Right cardiac atrium (tissue), 5 donors: ENCODE data around the gene SV2C. TPM values are rescaled to one million over a fixed set of nuclear protein-coding genes. Genes with fewer than 3 reads are reported as not detected.
"Not testable (repeated sequence)": the region's sequence is repeated elsewhere in the genome, so short reads cannot be mapped to it uniquely, and the experiment has no call there.

Experiments used
- ATAC-seq, 2 donors: fragments of 200-7000 bp; cut with Tn5 transposase; one replicate each; pipeline versions ENCODE4 v1.8.0 to v1.9.1; 2020; ENCODE audit warnings: moderate library complexity in 2 of 2, mild to moderate bottlenecking in 1 of 2
- DNase-seq, 3 donors: peaks; one replicate each; pipeline ENCODE4 v3.0.0-alpha.2; 2020
- H3K27ac ChIP-seq: one replicate; pipeline ENCODE4 v1.5.1; 2013; ENCODE audit warnings: mild to moderate bottlenecking, low read length, control low read depth, moderate library complexity
- H3K27me3 ChIP-seq: one replicate; pipeline ENCODE4 v1.6.1; 2013; ENCODE audit not compliant: control insufficient read depth, insufficient read depth
- H3K4me1 ChIP-seq: one replicate; pipeline ENCODE4 v1.6.1; 2013; ENCODE audit warnings: low read length; ENCODE audit not compliant: control insufficient read depth, insufficient read depth
- H3K4me3 ChIP-seq: one replicate; pipeline ENCODE4 v1.5.1; 2013; ENCODE audit warnings: low read length, control low read depth
- H3K9me3 ChIP-seq: one replicate; pipeline ENCODE4 v1.6.1; 2013; ENCODE audit warnings: low read length; ENCODE audit not compliant: control insufficient read depth
- WGBS: extraction: QIAGEN DNeasy Blood & Tissue Kit; methylation state at CpG from one replicate; pipeline ENCODE4 v1.1.7; 2013; 5-methylcytosine and 5-hydroxymethylcytosine counted together
- intact Hi-C, 4 donors: fragments of 100-400 bp; cut with DNase I; formaldehyde crosslinking; loops; one replicate each; pipeline versions ENCODE4 v1.11.0 to v1.14.0; 2022 to 2023
- polyA plus RNA-seq: library from polyadenylated mRNA; stranded (reverse); fragments of 200-250 nt; gene quantifications from one replicate; pipeline ENCODE4 v1.2.3, GENCODE V29; 2013
- total RNA-seq, 4 donors: library from RNA; stranded (reverse); fragmentation: NEBNext Ultra II Directional; extraction: Animal tissue kit (Norgen Biotek cat#: 25700); gene quantifications; one replicate each; pipeline ENCODE4 v1.2.1, GENCODE V29; 2021
- donor health status: healthy with polysubstance abuse.
- donor health status: DM: no; HTN: yes; CAD: no.
- donor health status: DM: no; HTN: no; CAD: no.
- donor health status: DM: no; HTN: yes; CAD: no; lungs with severe emphysema.
- donor health status: DM: yes; HTN: yes; CAD: no.

The SV2C gene
- total and polyA plus RNA-seq, 5 donors = 0.02 to 0.88 (median 0.11) TPM; not detected in 1

- intact Hi-C loops = no loop called here
Observed at GRCh38 chr5:76074487-76075065, 8.6 kb upstream of the SV2C start.

GRCh38 chr5:76081811-76082771, 1.1 kb upstream of the SV2C start:
- Histone ChIP-seq H3K27ac (no peak overlapping the region), H3K4me1 (peaks cover 4% of the 10 kb centered on the region), H3K27me3 (peaks cover 7% of the 10 kb centered on the region), H3K4me3 (no peak overlapping the region), H3K9me3 (no peaks in the 10 kb centered on the region)
- ATAC-seq (no peak), DNase-seq (peak in 2 of 3 donors; percentile 13 to 32)
- intact Hi-C loops = no loop called here
- WGBS = 3% methylated on average over 45 of the region's 45 CpGs

More at GRCh38 chr5:76074487-76075065, 8.6 kb upstream of the SV2C start:
- no peak overlapping the region for H3K4me3 ChIP-seq
- no peaks in the 10 kb centered on the region for H3K9me3 ChIP-seq
- no peaks in the 10 kb centered on the region for H3K27me3 ChIP-seq
- H3K4me1 ChIP-seq = no peaks in the 10 kb centered on the region
- 35% methylated on average over 2 of the region's 2 CpGs for WGBS
- DNase-seq (no peak), ATAC-seq (no peak)
- H3K27ac ChIP-seq = no peak overlapping the region

DNA sequence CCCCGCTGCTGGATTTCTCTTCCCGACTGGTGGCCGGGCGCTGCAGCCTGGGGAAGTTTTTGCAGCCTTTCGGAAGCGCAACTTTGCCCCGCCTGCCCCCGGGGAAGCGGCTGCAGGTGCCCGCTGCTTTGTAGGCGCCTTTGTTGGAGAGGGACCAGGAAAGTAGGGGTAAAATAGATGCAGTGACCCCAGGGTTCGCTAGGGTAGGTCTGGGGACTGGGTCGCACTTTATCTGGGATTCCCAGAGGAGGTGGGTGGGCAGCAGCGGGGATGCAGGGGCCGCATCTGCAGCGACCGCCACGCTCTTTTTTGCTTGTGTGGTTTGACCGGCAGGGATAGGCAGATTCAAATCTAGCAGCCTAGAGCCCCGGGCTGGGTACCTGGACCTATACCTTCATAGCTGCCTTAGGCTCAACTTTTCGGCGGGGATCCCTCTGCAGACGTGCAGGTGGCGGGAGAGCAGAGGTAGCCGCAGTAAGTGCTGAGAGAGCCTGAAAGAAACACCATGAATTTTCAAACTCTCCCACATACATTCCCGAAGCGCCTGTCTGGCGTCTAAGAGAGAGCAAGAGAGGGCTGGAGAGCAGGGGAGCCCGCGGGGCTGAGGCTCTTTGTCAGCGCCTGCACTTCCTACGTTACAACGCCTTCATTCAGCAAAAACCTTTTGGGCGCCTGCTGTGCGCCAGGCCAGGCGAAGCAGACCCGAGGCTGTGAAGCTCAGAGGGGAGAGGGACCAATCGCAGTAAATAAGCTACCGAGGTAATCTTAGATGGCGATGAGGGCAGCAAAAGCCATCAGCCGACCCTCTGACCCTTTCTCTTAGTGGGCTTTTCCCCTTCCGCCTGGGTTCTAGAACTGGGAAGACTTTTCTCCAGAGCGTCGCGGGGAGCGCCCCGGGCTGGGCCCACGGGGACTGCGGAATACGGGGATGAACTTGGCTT, 642 bp downstream of the SV2C start:
- H3K4me3 ChIP-seq = no peak overlapping the region
- WGBS = 1% methylated on average over 50 of the region's 50 CpGs
- intact Hi-C loops = no loop called here

DNA sequence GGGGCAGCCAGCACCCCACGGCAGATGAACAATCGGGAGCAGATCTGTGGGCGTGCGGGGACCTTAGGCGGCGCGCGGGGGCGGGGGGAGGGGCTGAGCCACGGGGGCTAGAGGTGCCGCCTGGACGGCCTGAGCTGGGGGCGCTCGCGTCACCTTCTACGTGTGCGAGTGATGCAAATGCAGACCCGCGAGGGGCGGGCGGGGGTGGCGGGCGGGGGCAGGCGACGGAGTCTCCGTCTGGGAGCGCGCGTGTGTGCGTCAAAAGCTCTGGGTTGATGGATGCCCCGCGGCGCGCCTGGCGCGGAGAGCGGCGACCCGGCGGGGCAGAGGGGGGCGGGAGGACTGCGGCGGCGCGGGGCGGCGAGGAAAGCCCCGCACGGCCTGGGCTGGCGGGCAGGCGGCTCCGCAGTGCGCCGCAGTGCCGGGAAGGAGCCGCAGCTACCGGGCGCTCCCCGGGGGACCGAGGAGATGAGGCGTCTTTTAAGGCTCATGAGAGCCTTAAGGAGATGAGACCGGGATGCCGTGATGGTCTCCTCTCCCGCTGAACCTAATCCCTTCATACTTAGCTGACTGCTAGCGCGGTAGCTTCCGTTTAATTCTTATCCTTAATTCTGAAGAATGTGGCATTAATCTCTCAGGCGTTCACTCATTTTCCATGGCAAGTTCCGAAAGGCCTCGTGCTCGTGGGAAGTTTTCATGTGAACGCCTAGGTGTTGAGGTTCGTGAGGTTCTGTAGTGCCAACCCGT, 1.5 kb downstream of the SV2C start:
- intact Hi-C loops = no loop called here
- 1% methylated on average over 74 of the region's 74 CpGs for WGBS
- no peak for ATAC-seq
- Histone ChIP-seq H3K4me1 (peaks cover 4% of the 10 kb centered on the region), H3K27me3 (peaks cover 10% of the 10 kb centered on the region), H3K4me3 (peak overlapping the region; percentile 2), H3K27ac (no peak overlapping the region), H3K9me3 (no peaks in the 10 kb centered on the region)
- peak in 2 of 3 donors; percentile 11 to 20 for DNase-seq

More for the DNA sequence above, 642 bp downstream of the SV2C start:
- ATAC-seq (no peak), DNase-seq (no peak)
- Histone ChIP-seq H3K27ac (no peak overlapping the region), H3K9me3 (no peaks in the 10 kb centered on the region), H3K4me1 (peaks cover 4% of the 10 kb centered on the region), H3K27me3 (peaks cover 10% of the 10 kb centered on the region)

DNA sequence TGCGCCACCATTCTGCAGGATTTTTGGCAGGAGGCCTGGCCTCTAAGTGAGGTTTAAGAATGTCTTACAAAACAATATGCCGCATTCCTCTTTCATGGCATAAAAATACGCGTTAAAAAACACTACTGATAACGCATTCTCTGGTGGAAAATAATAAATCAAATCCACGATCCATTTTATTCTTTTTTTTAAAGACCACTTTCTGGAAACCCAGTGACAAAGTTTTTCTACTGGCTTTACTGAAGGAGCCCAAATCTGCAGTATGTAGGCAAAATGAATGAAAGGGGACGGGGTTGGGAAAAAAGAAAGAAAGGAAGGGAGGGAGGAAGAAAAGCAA, 2.0 kb downstream of the SV2C start:
- DNase-seq (no peak), ATAC-seq (no peak)
- no peaks in the 10 kb centered on the region for H3K9me3 ChIP-seq
- no peak overlapping the region for H3K27ac ChIP-seq
- peaks cover 4% of the 10 kb centered on the region for H3K4me1 ChIP-seq
- peaks cover 10% of the 10 kb centered on the region for H3K27me3 ChIP-seq
- no peak overlapping the region for H3K4me3 ChIP-seq
- 21% methylated on average over 7 of the region's 7 CpGs for WGBS
- intact Hi-C loops = no loop called here

DNA sequence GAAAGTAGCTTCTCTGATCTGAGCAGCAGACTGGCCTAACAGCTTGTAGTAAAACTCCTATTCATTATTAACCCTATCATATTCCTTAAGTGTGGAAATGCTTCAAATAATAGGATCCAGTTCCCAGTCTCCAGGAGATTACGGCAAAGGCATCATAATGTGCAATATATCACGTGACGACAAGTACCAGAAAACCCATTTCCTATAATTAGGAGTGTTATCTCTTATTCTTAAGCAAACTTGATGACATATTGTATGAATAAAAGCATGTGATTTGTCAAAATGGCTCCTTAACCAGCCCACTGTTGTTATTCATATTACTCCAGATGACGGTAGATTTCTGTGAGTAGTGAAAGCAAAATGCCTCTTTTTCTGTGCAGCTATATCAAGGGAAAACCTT, 2.9 kb downstream of the SV2C start:
- Histone ChIP-seq H3K4me3 (no peak overlapping the region), H3K27ac (no peak overlapping the region), H3K9me3 (no peaks in the 10 kb centered on the region), H3K27me3 (peaks cover 10% of the 10 kb centered on the region), H3K4me1 (peaks cover 4% of the 10 kb centered on the region)
- no peak for ATAC-seq
- 46% methylated on average over 4 of the region's 4 CpGs for WGBS
- DNase-seq = no peak
- intact Hi-C loops = no loop called here

- H3K27me3 ChIP-seq, H3K27ac ChIP-seq, ATAC-seq, H3K4me1 ChIP-seq, intact Hi-C loops, H3K4me3 ChIP-seq, DNase-seq, H3K9me3 ChIP-seq: not testable (repeated sequence)
- WGBS = 84% methylated on average over 2 of the region's 2 CpGs
Observed at GRCh38 chr5:76089156-76089555, 6.0 kb downstream of the SV2C start.

DNA sequence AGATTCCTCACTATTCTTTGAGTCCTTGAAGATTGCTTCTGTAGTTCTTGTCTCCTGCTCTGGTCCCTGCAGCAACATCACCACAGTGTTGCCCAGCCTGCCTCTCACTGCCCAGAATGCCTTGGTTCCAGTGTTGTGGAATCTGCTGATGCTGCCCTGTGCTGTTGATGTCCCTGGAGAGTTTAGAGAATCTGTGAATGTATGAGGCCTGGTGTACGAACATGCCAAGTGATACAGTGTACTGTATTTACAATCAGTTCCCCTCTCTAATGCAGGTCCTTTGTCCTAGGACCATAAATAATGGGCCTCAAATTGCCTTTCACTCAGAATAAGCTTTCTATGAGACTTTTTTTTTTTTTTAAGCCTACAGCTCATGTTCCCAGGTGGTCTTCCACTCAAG, 8.2 kb downstream of the SV2C start:
- peaks cover 3% of the 10 kb centered on the region for H3K27me3 ChIP-seq
- H3K27ac ChIP-seq = no peak overlapping the region
- no peaks in the 10 kb centered on the region for H3K4me1 ChIP-seq
- intact Hi-C loops = no loop called here
- no peaks in the 10 kb centered on the region for H3K9me3 ChIP-seq
- 58% methylated on average over 1 of the region's 1 CpG for WGBS
- H3K4me3 ChIP-seq = no peak overlapping the region
- no peak for DNase-seq
- no peak for ATAC-seq

GRCh38 chr5:76099286-76099702, 16.1 kb downstream of the SV2C start:
- no peak overlapping the region for H3K27ac ChIP-seq
- no peaks in the 10 kb centered on the region for H3K27me3 ChIP-seq
- H3K9me3 ChIP-seq = no peaks in the 10 kb centered on the region
- DNase-seq = no peak
- WGBS = 31% methylated on average over 2 of the region's 2 CpGs
- intact Hi-C loops = no loop called here
- H3K4me1 ChIP-seq = no peaks in the 10 kb centered on the region
- ATAC-seq = no peak
- no peak overlapping the region for H3K4me3 ChIP-seq

- Histone ChIP-seq H3K27me3 (no peaks in the 10 kb centered on the region), H3K27ac (no peak overlapping the region), H3K4me3 (no peak overlapping the region), H3K9me3 (no peaks in the 10 kb centered on the region), H3K4me1 (no peaks in the 10 kb centered on the region)
- WGBS = 76% methylated on average over 1 of the region's 1 CpG
- no peak for DNase-seq
- ATAC-seq = no peak
- intact Hi-C loops = no loop called here
Observed at GRCh38 chr5:76099756-76100155, 16.6 kb downstream of the SV2C start.
